ENCODE data around the gene XRCC4.

Gene XRCC4

GRCh38 chr5:83072966-83073365 lies 4.4 kb upstream of the XRCC4 start:
- DNase-seq: no peak

GRCh38 chr5:83077662-83078261 lies 415 bp downstream of the XRCC4 start:
- no peak for DNase-seq

- no peak for DNase-seq
These were observed 5.4 kb downstream of the XRCC4 start for GRCh38 chr5:83082750-83083149.

DNA sequence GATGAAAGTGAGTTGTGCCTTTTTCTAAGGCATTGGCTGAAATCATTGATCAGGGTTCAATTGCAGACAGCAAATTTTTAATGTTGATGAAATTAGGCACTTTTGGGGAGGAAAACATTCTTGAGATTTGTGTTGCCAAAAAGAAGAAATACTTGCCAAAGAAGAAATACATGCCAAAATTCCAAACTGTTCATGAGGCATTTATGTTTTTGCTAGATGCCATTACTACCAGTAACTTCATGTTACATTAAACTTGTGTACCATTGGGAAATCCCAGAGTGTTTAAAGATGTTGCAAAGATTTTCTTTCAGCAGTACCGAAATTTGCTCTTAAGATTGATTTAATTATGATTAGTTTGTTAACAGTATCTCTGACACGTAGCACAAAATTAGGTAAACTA lies 7.0 kb downstream of the XRCC4 start:
- DNase-seq: no peak

- no peak for DNase-seq
These were observed 7.8 kb downstream of the XRCC4 start for GRCh38 chr5:83085106-83085505.

GRCh38 chr5:83090169-83090568 lies 12.8 kb downstream of the XRCC4 start:
- no peak for DNase-seq

DNA sequence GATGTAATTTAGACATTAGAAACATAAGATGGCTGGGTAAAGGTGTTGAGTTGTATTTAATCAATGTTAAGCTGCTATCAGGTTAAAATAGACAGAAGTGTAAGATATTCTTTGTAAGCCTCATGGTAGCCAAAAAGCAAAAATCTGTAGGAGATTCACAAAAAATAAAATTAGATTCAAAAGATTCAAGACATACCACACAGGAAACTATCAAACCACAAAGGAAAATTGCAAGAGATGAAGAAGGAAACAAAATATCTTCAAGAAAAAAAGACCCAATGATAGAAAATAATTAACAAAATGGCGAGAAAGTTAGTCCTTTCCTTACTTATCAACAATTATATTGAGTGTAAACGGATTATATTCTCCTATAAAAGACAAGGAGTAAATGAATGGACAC lies 15.3 kb downstream of the XRCC4 start:
- no peak for DNase-seq

DNA sequence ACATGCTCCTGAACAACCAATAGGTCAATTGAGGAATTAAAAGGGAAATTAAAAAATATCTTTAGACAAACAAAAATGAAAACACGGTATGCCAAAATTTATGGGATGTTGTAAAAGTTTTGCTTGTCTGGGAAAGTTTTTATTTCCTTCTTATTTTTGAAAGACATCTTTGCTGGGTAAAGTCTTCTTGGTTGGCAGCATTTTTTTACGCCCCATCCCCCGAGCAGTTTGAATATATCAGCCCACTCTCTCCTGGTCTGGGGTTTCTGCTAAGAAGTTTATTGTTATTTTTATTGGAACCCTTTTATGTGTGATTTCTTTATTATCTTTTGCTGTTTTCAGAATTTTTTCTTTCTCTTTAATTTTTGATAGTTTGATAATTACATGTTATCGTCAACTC lies 16.3 kb downstream of the XRCC4 start:
- no peak for DNase-seq

DNA sequence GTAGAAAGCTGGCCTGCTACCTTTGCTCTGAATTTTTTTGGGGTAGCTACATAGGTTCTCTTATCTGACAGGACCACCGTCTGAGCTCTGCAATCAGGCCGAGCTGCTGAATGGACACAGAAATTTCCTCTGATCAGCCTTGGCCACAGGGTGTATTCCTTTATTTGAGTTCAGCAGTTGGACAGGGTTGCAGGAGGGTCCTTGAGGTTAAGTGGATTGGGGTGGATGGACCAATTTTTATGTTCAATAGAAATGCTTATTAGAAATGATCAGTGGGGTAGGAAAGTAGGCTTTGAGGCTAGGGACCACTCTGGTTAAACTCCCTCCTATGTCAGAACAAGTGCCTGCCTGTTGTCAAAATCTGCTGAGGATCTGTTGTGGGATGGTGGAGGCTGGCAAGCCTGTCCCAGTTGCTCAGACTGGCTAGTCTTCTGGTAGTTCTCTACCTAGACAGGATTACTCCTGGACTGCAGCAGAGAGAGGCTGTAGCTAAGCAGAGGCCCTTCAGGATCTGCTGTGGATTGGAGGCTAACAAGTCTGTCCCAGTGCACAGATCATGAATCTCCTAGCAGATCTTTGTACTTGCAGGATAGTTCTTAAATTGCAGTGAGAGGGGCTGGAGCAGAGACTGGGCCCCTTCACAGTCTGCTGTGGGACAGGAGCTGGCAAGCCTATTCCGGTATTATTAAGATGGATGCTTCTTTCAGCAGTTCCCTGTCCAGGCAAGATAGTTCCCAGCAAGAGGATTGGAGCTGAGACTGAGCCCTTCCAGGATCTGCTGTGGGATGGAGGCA lies 18.0 kb downstream of the XRCC4 start:
- no peak for DNase-seq

- peak; percentile 85 for DNase-seq
These were observed 18.7 kb downstream of the XRCC4 start for GRCh38 chr5:83095957-83096539.

- DNase-seq: peak; percentile 66
These were observed 19.5 kb downstream of the XRCC4 start for GRCh38 chr5:83096660-83097339.

- DNase-seq: peak; percentile 40
These were observed 20.4 kb downstream of the XRCC4 start for GRCh38 chr5:83097689-83098231.

DNA sequence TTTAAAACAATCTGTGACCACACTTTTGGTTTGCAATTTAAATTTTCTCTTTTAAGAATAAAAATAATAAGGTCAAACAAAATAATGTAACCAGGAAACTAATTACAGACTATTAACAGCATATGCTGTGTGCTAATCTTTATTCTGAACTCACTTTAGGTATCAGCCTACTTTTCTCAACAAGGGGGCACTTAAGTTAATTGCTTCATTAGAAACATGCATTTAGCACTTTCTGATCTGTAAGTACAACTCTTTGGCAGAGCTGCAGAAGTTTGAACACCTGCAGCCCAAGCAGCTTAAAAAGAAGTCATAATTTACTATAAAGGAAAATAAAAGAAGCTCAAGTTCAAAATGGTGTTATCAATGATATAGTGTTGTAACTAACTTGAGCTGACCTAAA lies 21.7 kb downstream of the XRCC4 start:
- no peak for DNase-seq

DNA sequence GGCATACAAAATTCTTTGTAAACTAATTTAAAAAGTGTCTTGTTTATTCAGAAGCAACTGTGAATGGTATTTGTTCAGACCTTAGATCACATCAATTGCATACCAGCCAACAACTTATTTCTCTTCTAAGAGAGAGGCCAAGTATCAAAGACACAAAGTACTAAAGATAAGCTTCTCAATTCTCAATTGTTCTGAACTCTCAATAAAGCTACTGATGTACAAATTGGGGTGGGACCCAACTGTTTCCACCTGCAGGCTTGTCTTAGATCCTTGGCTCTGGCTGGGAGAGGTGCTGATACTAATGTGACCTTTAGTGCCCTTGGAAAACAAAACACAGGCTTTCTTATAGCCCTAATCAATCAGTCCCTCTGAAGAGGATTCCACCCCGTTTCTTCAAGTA lies 22.1 kb downstream of the XRCC4 start:
- DNase-seq: no peak

GRCh38 chr5:83101514-83101913 lies 24.2 kb downstream of the XRCC4 start:
- DNase-seq: no peak

DNA sequence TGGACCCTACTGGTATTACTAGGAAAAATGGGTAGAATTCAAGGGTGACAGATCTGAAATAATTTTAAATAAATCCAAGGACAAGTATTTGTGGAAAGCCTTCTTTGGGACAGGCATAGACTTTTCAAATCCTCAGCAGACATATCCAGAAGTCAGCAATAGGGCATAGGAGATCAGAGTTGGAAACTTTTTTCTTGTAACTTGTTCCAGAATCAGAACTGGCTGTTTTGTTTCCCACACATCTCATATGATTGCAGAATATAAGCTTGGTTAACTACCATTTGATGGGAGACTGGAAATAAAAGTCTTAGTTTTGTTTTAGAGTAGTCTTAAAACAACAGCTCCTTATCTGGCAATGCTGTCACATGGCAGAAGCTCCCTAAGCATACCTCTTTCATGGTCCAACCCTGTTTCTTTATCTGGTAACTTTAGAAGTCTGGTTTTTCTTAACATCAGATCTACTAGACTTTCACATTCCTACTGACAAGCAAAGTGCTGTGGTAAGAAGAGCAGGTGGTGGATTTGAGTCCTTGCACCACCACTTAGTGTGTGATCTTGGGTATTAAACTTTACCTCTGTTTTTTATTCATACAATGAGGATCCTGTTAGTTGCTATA lies 25.1 kb downstream of the XRCC4 start:
- DNase-seq: no peak

GRCh38 chr5:83104021-83104420 lies 26.7 kb downstream of the XRCC4 start:
- peak; percentile 26 for DNase-seq

GRCh38 chr5:83107692-83108420 lies 30.5 kb downstream of the XRCC4 start:
- DNase-seq: peak; percentile 17

GRCh38 chr5:83109380-83109779 lies 32.0 kb downstream of the XRCC4 start:
- DNase-seq: no peak

GRCh38 chr5:83115816-83116215 lies 38.5 kb downstream of the XRCC4 start:
- no peak for DNase-seq

DNA sequence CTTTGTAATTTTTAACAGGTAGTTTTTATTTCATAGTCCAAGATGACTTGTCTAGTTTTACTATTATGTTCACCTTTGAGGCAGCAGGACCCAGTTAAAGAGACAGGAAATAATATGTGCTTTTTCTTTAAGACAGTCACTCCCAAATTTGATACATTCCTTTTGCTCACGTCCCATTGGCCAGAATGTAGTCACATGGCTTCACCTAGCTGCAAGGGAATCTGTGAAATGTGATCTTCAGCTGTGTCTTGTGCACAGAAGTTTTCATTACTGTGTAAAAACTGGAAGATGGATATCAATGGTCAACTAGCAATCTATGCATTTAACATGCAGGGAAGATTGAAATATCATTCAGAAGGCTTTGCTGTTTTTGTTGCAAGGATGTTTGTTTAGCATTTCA lies 41.1 kb downstream of the XRCC4 start:
- no peak for DNase-seq

DNA sequence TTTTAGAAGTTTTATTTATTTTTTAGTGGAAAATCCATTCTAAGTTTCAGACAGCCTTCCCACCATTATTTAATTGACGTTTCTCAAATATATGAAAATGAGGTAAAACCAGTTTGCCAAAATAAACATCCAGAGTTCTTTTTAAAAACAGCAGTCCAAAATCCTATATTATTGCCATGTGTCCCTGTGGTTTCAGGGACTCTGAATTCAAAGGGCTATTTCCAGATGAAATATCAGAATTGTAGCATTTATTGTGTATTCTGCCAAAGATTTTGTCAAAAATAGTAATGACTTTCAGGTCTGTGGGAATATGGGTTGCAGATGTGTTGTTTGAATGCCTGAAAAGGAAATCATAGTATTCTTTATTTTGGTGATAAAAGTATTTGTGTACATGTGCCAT lies 41.6 kb downstream of the XRCC4 start:
- no peak for DNase-seq

Measured in fibroblast of skin of right quadriceps (primary cell).